Activated CD4-positive, alpha-beta T cell treated with anti-CD3 and anti-CD28 coated beads, Interleukin-2, Interleukin-6, amounts not matched to agents 100 ng/mL and 50 ng/mL, durations not matched to agents 16 hours and 8 hours (primary cell): ENCODE results near the gene ZNF462.
"Not testable (repeated sequence)": the region's sequence is repeated elsewhere in the genome, so short reads cannot be mapped to it uniquely, and the experiment has no call there.

ENCODE experiments used
- DNase-seq: peaks from one replicate; pipeline ENCODE4 v3.0.0-alpha.2; 2020

ZNF462 gene

DNA sequence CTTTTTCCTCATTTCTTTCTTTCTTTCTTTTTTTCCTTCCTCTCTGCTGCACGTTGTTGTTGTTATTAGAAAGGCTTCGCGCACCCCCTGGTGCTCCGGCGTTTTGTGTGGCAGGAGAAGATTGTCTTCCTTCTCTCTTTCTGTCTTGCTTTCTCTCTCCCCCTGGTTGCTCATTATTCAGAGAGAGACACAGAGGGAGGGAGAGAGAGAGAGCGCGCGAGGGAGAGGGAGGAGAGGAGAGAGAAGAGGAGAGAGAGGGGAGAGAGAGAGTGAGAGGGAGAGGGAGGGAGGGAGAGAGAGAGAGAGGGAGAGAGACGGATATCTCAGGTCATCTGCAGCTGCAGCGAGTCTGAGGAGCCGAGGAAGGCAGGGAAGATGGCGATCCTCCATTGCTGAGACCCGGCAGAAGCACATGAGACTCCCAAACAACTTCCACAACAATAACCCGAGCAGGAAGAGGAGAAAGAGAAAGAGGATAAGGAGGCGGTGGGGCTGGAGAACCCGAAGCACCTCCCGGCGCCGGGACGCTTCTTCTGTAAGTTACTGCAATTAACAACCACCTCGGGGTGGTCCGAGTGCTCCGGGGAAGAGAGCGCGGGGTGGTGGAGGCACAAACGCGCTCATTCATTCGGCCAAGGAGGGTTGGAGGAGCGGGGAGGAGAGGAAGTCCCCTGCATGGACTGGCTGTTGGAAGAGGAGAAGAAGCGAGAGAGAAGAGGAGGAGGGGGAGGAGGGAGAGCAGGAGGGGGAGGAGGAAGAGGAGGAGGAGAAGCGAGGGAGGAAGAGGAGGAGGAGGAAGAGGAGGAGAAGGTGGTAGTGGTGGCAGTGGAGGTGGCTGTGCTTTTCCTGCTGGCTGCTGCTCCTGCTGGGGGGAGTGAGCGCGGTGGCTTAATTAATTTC lies at the start of gene ZNF462:
TSS of gene ZNF462 (plus strand) at position 346 of the 900 bp plus-strand sequence. CDS start 60,218 bp downstream, outside the sequence.
- DNase-seq: no peak

GRCh38 chr9:106816524-106816923 lies 46.4 kb upstream of the ZNF462 start:
- DNase-seq: no peak

DNA sequence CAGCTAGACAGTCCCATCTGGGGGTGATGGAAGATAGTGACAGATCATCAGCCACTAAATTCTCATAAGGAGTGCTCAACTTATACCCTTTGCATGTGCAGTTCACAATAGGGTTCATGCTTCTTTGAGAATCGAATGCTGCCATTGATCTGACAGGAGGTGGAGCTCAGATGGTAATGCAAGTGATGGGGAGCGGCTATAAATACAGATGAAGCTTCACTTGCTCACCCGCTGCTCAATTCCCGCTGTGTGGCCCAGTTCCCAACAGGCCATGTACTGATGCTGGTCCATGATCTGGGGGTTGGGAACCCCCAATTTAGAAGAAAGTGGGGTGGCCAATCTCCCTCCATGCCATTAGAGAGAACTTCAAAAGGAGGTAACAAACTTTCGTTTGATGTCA lies 44.9 kb upstream of the ZNF462 start:
- no peak for DNase-seq

DNA sequence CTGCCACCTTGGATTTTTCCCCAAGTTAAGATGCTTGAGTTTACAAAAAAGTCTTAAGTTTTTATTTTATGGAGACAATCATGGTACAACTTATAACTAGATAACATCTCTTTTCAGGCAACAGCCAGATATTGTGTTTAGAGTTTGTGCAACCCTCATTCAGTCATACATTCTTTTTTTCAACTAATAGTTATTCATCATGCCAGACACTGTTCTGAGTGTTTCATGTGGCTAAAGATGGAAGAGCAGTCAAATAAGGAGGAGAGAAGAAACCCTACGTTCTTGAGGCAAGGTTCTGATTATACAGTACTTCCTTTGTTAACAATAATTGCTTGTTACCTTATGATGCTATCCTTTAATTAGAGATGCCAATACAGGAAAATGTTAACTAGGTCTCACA lies 42.1 kb upstream of the ZNF462 start:
- no peak for DNase-seq

GRCh38 chr9:106828070-106828469 lies 34.9 kb upstream of the ZNF462 start:
- DNase-seq: no peak

- no peak for DNase-seq
These were observed 34.0 kb upstream of the ZNF462 start for GRCh38 chr9:106828965-106829364.

GRCh38 chr9:106829666-106830408 lies 33.1 kb upstream of the ZNF462 start:
- DNase-seq: no peak

DNA sequence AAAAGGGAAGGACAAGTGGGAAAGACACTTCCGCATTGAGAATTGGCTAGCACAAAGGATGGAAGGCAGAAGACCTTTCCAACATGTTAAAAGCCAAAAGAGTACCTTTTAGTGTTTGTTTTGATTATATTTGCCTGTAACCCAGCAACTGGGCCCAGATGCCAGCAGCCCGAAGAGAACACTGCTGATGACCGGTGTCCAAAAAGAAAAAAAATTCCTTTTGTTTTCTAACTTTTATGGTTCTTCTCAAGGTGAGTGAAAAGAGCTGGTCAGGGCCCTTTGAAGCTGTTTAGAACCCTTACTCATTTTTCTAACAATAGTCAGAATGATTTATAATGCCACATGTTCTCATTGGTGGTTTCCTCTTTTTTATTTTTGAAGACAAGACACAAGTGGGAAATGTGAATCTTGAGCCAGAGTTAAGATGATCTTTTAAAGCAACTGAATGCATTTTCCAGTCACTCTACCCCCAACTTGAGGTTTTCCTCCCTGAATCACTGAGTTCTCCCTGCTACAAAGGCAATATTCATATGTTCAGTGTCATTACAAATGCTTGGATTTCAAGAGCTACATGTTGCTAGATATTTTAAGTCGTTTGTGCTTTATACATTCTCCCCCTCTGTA lies 32.3 kb upstream of the ZNF462 start:
- DNase-seq: no peak

- DNase-seq: no peak
These were observed 28.1 kb upstream of the ZNF462 start for GRCh38 chr9:106834888-106835287.

DNA sequence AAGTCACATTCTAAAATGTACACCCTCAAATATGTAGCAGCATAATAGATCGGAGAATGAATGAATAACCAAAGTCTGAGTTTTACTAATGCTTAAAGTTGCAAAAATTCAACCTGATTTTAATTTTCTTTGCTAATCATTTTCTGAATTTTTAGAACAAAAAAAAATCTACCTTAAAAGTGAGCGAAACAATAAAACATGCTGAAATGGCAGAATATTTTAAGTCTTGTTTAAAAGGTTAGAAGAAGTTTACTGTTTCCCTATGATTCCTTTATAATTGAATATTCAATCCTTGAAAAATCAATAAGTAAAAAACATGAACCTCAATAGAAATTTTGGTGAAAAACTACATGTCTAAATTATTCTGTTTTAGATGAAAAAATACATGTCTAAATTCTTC lies 27.1 kb upstream of the ZNF462 start:
- DNase-seq: no peak

DNA sequence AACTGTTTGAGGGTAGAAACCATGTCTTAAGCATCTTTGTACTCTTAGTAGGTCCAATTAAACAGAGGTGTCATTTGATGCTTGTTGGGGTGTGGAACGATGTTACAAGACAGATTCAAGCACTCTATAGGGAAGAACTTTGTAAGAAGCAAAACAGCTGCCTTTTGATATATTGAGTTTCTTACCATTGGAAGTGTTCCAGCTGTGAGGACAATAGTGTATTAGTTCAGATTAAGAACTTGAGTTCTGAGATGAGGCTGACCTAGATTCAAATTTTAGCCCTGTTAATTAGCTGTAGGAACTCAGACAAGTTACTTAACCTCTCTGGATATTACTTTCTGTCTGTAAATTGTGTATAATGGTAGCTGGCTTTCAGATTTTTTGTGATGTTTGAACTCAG lies 19.6 kb upstream of the ZNF462 start:
- no peak for DNase-seq

- no peak for DNase-seq
These were observed 16.7 kb upstream of the ZNF462 start for GRCh38 chr9:106846307-106846706.

GRCh38 chr9:106846857-106847256 lies 16.1 kb upstream of the ZNF462 start:
- DNase-seq: no peak

GRCh38 chr9:106851640-106852039 lies 11.3 kb upstream of the ZNF462 start:
- DNase-seq: not testable (repeated sequence)

DNA sequence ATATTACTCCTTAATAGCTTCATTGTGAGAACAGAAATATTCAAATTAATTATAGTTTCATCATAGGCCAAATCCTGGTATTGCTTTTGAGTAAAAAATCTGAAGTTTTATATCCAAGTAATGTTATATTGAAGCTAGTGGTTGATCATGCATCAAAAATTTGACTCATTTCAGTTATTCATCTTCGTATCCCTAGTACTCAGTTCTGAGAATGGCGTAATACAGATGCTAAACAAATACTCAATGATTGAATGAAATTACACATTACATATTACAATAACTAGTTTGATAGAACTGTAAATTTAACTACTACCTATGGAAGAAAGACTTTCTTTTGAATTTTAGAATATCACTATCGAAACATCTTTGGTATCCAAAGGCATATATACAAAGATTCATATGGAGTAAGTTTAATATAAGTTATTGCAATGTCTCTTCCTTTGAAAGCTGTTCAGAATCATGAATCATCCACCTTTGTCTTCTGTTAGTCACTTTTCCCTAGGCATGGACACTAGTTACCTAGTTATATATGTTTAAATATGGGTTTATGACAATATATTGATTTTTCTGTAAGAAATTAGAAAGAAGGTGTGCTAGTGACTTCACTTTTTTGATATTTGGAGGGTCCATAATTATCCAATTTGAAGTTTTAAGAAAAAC lies 5.0 kb upstream of the ZNF462 start:
- DNase-seq: no peak

- no peak for DNase-seq
These were observed 2.8 kb upstream of the ZNF462 start for GRCh38 chr9:106859957-106860720.

DNA sequence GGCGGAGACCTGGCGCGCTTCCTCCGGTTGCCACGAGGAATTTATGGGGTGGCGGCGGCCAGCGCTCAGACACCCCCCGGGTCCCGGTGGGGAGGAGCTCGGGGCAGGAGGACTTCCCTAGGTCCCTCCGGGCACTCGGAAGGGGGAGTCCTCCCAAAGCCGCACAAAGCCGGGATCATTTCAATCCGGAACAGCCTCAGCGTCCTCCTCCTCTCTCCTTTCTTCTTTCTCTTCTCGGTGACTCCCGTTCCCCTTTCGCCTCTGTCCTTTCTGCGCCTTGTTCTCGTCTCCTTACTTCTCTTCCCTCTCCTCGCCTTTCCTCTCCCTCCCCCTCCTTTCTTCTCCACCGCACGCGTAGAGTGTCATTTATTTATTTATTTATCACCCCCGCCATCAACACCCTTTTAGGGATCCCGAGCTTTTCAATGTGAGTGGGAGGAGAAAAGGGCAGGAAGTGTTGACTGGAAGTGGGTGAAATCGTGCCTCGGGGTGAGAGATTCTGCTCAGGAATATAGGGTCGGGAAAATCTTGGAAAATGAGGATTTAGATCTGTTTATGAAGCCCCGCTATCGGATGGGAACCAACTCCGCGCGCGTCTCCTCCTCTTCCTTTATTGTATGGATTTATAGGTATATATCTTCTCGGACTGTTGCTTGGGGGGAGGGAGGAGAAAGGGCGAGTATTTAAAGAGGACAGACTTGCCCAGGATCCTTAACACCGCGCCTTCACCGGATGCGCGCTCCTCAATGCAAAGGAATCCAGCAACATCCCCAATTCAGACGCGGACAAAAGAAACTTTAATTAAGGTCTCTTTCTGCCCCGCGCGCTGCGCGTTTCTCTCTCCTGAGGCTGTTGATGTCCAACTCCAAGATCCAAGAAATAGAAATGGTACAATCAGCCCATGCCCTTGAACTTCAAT lies 2.0 kb upstream of the ZNF462 start:
- no peak for DNase-seq

DNA sequence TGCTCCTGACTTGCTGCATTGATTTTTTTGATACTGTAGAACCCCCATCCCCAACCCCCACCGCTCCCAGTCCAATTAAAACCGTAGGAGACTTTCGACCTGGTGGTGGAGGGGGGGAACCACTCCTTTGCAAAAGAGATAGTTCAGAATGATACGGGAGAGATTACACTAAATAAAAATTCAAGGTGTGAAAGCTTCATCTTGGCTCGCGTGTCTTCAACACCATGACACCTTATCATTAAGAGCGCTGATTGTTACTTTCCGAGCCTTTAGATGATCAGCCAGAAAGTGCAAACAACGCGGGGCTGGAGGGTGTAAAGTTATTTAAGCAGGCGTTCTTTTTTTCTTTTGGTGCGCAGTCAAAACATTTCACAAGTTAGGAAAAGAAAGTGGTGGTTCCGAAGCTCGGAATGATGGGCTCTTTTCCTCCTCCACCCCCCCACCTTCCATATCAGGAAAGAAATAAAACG lies 1.3 kb upstream of the ZNF462 start:
- DNase-seq: no peak

GRCh38 chr9:106862110-106862820 lies 701 bp upstream of the ZNF462 start:
- DNase-seq: no peak
